K562 (cell line): ENCODE results near the gene PTGES3.

Source experiments
- JUNB ChIP-seq: fragments of 450-650 bp; formaldehyde crosslinking; conservative IDR thresholded peaks from 2 replicates; pipeline ENCODE4 v1.4.0; 2020; ENCODE audit warnings: mild to moderate bottlenecking
- ZKSCAN1 ChIP-seq: fragments of 150-350 bp; IDR thresholded peaks from 2 replicates; pipeline ENCODE4 v1.6.1; 2016; ENCODE audit warnings: low read depth, low read length
- ZNF124 ChIP-seq: sonication (generic); formaldehyde crosslinking; IDR thresholded peaks from 2 replicates; pipeline ENCODE4 v1.8.1; 2022; ENCODE audit warnings: missing genetic modification reagents
- ZNF23 ChIP-seq: fragments of 250-450 bp; sonication (Bioruptor Pico); IDR thresholded peaks from 2 replicates; pipeline ENCODE4 v1.4.0; 2020; ENCODE audit warnings: mild to moderate bottlenecking
- ZNF561 ChIP-seq: fragments of 450-650 bp; formaldehyde crosslinking; conservative IDR thresholded peaks from 2 replicates; pipeline ENCODE4 v1.4.0; 2020; ENCODE audit warnings: mild to moderate bottlenecking, moderate library complexity

- TF ChIP-seq ZKSCAN1 (no peak), JUNB (CRISPR knock-in tag) (no peak), ZNF561 (CRISPR knock-in tag) (no peak), ZNF124 (CRISPR knock-in tag) (no peak), ZNF23 (CRISPR knock-in tag) (no peak)
Observed at GRCh38 chr12:56721216-56721615, 33.1 kb upstream of the PTGES3 start.
